NCI-H345 treated with DMSO at 0.1 percent for 48 hours (cell line): ENCODE measurements around the gene RAB27A.
"Not testable (repeated sequence)": the region's sequence is repeated elsewhere in the genome, so short reads cannot be mapped to it uniquely, and the experiment has no call there.

ENCODE experiments used
- DNase-seq: peaks from one replicate; lab custom pipeline; 2025; ENCODE audit not compliant: unreplicated experiment; lab: John Stamatoyannopoulos, UW

Gene RAB27A

GRCh38 chr15:55282284-55282833, 7.3 kb downstream of the RAB27A start:
- DNase-seq = no peak

DNA sequence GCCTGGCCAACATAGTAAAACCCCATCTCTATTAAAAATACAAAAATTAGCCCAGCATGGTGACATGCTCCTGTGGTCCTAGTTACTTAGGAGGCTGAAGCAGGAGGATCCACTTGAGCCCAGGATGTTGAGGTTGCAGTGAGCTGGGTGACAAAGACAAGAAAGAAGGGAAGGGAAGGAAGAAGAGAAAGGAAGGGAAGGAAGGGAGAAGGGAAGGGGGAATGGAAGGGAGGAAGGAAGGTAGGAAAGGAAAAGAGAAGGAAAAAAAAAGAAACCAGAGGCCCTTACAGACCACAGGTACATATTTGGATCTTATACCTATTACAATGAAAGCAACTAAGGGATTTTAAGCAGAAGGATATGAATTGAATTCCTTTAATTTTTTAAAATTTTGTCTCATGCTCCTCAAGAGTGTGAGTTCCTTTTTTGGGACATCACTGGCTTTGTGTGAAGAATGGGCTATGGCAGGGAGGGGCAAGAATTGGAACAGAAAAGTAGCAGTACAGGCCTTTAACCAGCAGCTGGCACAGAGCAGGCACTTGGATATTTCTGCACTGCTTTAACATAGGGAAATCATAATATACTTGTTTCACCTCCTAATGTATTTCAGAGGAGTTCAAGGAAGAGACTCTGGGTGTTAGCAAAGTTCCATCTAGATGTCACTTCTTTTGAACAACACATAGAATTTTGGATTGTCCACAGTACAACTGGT, 7.9 kb downstream of the RAB27A start:
- DNase-seq = no peak

GRCh38 chr15:55280589-55280988, 9.0 kb downstream of the RAB27A start:
- DNase-seq = not testable (repeated sequence)

DNA sequence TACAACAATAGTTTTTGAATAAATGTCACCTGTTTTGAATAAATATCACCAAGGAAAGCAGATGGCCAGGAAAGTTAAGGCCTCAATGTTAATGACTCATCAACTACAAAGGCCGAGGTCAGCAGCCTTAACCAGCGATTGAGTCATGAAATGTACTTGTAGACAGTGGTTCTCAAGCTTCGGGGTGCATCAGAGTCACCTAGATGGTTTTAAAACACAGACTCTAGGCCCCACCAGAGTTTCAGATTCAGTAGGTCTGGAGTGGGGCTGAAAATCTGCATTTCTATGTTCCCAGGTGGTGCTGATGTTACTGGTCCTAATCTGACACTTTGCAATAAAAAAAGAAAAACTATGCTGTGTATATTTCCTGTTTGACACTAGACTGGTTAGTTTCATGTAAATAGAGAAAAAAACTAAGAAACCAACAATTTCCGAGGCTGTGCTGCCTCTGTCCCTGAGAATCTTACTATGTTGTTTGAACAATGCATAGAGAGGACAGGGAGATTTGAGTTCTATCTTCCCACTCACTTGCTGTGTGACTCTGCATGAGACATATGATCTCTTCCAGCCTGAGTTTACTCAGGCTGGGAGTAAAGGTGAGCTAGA, 9.8 kb downstream of the RAB27A start:
- no peak for DNase-seq

GRCh38 chr15:55279100-55279745, 10.4 kb downstream of the RAB27A start:
- DNase-seq = no peak

GRCh38 chr15:55277715-55278114, 11.9 kb downstream of the RAB27A start:
- no peak for DNase-seq

GRCh38 chr15:55277116-55277564, 12.5 kb downstream of the RAB27A start:
- no peak for DNase-seq

GRCh38 chr15:55276324-55276723, 13.3 kb downstream of the RAB27A start:
- no peak for DNase-seq

DNA sequence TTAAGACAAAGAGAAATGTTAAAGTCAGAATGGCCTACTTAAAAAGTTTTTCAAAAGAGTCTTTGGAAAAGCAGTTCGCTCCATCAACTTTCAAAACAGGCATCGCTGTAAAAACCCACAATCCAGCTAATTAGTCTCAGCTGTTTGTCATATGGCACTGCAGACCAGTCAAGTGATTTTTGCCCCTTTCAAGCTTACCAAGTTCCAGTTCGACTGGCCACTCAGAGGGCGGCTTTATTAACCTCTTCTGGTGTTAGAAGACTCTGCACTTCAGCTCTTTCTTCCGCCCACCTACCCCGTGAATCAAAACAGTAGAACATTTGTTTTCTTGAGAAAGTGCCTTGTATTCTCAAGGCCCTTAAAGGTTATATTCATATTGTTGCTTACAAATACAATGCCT, 19.3 kb downstream of the RAB27A start:
- DNase-seq = no peak

GRCh38 chr15:55268176-55268695, 21.4 kb downstream of the RAB27A start:
- DNase-seq = no peak

DNA sequence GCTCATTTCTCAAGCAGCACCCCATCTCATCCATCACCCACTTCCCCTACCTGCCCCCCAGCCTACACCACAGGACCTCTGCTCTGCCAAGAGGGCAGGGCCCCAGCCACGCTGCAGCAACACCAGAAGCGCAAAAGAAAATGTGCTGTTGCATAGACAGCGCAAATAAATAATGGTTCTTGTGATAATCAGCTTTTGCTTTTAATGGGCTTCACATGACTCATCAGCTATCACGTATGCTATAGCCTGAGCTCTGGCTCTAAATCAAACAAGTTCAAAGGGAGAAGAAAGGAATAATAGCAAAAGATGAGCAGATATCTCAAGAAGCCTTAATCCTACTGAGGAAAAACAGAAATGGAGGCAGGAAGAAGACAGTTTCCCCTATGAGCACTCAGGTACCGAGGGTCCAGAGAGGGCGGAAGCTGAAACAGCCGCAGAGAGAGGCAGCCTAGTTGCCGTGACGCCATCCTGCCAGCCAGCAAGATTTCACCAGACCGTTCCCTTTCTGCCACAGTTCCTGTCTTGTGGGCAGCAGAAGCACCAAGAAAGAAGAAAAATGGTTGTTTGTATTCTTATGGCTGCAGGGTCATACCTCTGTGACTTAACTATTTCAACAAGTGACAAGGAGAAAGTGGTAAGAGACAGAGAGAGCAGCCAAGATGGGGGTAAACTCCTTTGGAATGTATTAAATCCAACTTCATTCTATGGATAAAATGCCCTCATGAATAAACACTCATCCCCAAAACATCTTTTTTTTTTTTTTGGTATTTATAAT, 22.0 kb downstream of the RAB27A start:
- DNase-seq = no peak

- DNase-seq = no peak
Measured at GRCh38 chr15:55266547-55266946, 23.1 kb downstream of the RAB27A start.

DNA sequence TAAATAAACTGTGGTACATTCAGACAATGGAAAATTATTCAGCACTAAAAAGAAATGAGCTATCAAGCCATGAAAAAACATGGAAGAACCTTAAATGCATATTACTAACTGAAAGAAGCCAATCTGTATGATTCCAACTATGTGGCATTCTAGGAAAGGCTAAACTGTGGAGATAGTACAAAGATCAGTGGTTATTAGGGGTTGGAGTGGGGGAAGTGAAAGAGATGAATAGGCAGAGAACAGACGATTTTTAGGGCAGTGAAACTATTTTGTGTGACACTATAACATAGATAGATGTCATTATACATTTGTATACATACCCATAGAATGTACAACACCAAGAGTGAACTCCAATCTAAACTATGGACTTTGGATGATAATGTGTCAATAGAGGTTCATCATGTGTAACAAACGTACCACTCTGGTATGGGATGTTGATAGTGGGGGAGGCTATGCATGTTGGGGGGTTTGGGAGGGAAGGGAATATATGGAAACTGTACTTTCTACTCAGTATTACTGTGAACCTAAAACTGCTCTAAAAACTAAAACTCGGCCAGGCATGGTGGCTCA, 29.0 kb downstream of the RAB27A start:
- DNase-seq = no peak

DNA sequence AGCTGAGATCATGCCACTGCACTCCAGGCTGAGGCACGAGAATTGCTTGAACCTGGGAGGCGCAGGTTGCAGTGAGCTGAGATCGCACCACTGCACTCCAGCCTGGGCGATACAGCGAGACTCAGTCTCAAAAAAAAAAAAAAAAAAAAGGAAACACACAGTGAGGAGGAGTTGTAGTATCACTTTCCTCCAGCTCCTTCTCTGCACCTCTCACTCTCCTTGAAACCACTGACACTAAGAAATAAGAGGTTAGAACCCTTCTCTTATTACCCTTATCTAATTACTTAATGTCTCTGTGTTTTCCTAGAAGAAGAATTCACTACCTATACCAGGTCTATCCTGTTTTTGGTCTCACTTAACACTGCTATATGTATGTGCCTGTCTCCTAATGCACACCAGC, 31.7 kb downstream of the RAB27A start:
- DNase-seq = no peak

GRCh38 chr15:55257012-55257670, 32.5 kb downstream of the RAB27A start:
- no peak for DNase-seq

GRCh38 chr15:55256281-55257011, 33.2 kb downstream of the RAB27A start:
- no peak for DNase-seq

DNA sequence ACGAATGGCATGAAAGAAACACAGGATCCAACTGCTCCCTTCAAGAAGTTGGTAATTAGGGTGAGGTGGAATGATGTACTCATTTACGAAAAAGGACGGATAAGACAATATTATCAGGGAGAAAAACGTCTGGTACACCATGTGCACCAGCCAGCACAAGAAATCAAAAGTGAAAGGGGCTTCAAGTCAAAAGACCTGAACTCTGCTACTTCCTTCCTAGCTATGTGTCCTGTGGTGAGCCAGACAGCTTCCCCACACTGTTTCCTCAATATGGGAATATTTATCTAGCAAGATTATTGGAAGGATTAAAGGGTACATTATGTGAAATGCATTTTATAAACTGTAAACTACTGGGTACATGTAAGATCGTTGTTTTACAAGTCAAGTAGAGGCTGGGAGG, 33.9 kb downstream of the RAB27A start:
- no peak for DNase-seq

- no peak for DNase-seq
Measured at GRCh38 chr15:55254916-55255679, 34.5 kb downstream of the RAB27A start.

DNA sequence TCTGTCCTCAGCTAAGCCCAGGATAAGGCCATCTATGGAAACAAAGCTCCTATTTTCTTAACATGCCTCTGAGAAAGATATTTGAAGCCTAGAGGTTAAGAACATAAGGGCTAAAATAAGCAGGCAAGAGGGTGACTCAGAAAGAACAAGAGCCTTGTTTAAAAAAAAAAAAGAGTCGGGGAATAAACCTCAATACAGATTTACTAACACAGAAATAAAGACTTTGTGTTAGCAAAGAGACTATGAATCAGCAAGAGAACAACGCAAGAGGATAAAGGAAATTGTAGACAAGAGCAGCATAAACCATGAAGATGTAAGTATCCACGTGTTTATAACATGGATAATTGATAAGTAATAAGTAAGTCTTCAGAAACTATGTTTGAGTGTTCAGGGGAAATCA, 36.0 kb downstream of the RAB27A start:
- no peak for DNase-seq
